Sigmoid colon (tissue), 7 donors: ENCODE measurements around the gene ADIPOR1. TPM values are rescaled to one million over a fixed set of nuclear protein-coding genes. Genes with fewer than 3 reads are reported as not detected.

Experiments
- DNase-seq: peaks from one replicate; pipeline ENCODE4 v3.0.0-alpha.2; 2019
- H3K27ac ChIP-seq, 4 donors: fragments of 200-600 bp; sonication (generic); one replicate each; pipeline ENCODE4 v1.5.1; 2016 to 2019; ENCODE audit warnings: mild to moderate bottlenecking in 1 of 4
- H3K27me3 ChIP-seq, 3 donors: fragments of 200-600 bp; sonication (generic); one replicate each; pipeline ENCODE4 v1.5.1; 2019; ENCODE audit warnings: mild to moderate bottlenecking in 1 of 3
- H3K36me3 ChIP-seq, 4 donors: fragments of 200-600 bp; sonication (generic); one replicate each; pipeline ENCODE4 v1.5.1; 2016 to 2019
- H3K4me1 ChIP-seq, 4 donors: fragments of 200-600 bp; sonication (generic); one replicate each; pipeline ENCODE4 v1.5.1; 2017 to 2019
- H3K4me3 ChIP-seq, 4 donors: fragments of 200-600 bp; sonication (generic); one replicate each; pipeline ENCODE4 v1.5.1; 2017 to 2019; ENCODE audit warnings: mild to moderate bottlenecking in 2 of 4, moderate library complexity in 1 of 4
- H3K9me3 ChIP-seq, 4 donors: fragments of 200-600 bp in 3 of 4; sonication (generic) in 3 of 4; one replicate each; pipeline versions ENCODE4 v1.5.1 to v1.6.1; 2013 to 2019
- EP300 ChIP-seq, 4 donors: sonication (generic); formaldehyde crosslinking; IDR thresholded peaks; one replicate each; pipeline ENCODE4 v1.6.1; 2017; ENCODE audit warnings: antibody characterized with exemption in 4 of 4
- POLR2A ChIP-seq, 2 donors: fragments of 450-650 bp; IDR thresholded peaks; one replicate each; pipeline ENCODE4 v1.6.1; 2016; ENCODE audit warnings: antibody characterized with exemption in 2 of 2, mild to moderate bottlenecking in 2 of 2, moderate library complexity in 2 of 2
- POLR2AphosphoS5 ChIP-seq, 4 donors: sonication (generic); formaldehyde crosslinking; IDR thresholded peaks; one replicate each; pipeline ENCODE4 v1.6.1; 2017; ENCODE audit warnings: antibody characterized with exemption in 4 of 4
- WGBS, 2 donors: extraction: QIAGEN DNeasy Blood & Tissue Kit; methylation state at CpG; one replicate each; pipeline ENCODE4 v1.1.7; 2013; 5-methylcytosine and 5-hydroxymethylcytosine counted together
- intact Hi-C: fragments of 100-400 bp; cut with DNase I; formaldehyde crosslinking; loops from one replicate; pipeline ENCODE4 v1.15.1; 2023
- polyA plus RNA-seq, 3 donors: library from polyadenylated mRNA; stranded (reverse); fragments of 200-250 nt; gene quantifications; one replicate each; pipeline ENCODE4 v1.2.3, GENCODE V29; 2013
- total RNA-seq, 4 donors: library from RNA; depleted of rRNA; stranded (reverse); fragments of >200 nt; gene quantifications; one replicate each; pipeline ENCODE4 v1.1.0, GENCODE V29; 2016
- TF ChIP-seq, protein P1 (sequence below), 4 experiments: fragments of 450-650 bp in 3 of 4; fragments of 200-600 bp in 1 of 4; IDR thresholded peaks; one replicate each; pipeline ENCODE4 v1.5.1; 2016 to 2019; ENCODE audit warnings: antibody characterized with exemption in 4 of 4, mild to moderate bottlenecking in 3 of 4, moderate library complexity in 2 of 4
- donor health status: healthy with polysubstance abuse.
- donor health status: Bipolar disorder and iron deficiency.
- donor health status: healthy.

ADIPOR1 gene
- total and polyA plus RNA-seq, 7 donors = 54.4 to 82.9 (median 69.2) TPM

DNA sequence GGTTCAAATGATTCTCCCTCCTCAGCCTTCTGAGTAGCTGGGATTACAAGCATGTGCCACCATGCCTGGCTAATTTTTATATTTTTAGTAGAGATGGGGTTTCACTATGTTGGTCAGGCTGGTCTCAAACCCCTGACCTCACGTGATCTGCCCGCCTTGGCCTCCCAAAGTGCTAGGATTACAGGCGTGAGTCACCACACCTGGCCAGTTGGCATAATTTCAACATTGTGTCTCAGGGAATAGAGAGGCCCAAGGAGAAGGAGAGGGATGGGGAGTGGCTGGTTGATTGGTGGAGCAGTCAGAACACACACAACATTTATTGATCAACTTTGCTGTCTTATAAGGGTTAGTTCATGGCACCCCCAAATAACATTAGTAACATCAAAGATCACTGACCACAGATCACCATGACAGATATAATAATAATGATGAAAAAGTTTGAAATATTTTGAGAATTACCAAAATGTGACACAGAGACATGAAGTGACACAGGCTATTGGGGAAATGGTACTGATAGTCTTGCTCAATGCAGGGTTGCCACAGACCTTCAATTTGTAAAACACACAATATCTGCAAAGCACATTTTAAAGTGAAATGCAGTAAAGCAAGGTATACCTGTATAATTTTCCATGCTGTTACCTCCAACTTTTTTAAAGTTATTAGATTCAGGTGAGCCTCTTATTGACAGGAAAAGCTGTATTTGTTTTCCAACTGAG is 24.8 kb upstream of the ADIPOR1 start:
- WGBS, 2 donors = 31 to 73% methylated on average over 3 of the region's 3 CpGs
- no peaks in the 10 kb centered on the region for H3K4me1 ChIP-seq
- TF ChIP-seq POLR2AphosphoS5 (IDR thresholded peaks at IDR 0.05) (no peak), EP300 (IDR thresholded peaks at IDR 0.05) (no peak), POLR2A (IDR thresholded peaks at IDR 0.05) (no peak)
- TF ChIP-seq, protein P1, sequence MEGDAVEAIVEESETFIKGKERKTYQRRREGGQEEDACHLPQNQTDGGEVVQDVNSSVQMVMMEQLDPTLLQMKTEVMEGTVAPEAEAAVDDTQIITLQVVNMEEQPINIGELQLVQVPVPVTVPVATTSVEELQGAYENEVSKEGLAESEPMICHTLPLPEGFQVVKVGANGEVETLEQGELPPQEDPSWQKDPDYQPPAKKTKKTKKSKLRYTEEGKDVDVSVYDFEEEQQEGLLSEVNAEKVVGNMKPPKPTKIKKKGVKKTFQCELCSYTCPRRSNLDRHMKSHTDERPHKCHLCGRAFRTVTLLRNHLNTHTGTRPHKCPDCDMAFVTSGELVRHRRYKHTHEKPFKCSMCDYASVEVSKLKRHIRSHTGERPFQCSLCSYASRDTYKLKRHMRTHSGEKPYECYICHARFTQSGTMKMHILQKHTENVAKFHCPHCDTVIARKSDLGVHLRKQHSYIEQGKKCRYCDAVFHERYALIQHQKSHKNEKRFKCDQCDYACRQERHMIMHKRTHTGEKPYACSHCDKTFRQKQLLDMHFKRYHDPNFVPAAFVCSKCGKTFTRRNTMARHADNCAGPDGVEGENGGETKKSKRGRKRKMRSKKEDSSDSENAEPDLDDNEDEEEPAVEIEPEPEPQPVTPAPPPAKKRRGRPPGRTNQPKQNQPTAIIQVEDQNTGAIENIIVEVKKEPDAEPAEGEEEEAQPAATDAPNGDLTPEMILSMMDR (IDR thresholded peaks at IDR 0.05) = no peak
- H3K27ac ChIP-seq = no peak overlapping the region
- DNase-seq = no peak
- intact Hi-C loops = no loop called here
- H3K9me3 ChIP-seq = no peaks in the 10 kb centered on the region
- peaks cover 0 to 8% (median 0%) of the 10 kb centered on the region in 3 donors for H3K27me3 ChIP-seq
- H3K4me3 ChIP-seq = no peak overlapping the region
- H3K36me3 ChIP-seq = no peaks in the 10 kb centered on the region

DNA sequence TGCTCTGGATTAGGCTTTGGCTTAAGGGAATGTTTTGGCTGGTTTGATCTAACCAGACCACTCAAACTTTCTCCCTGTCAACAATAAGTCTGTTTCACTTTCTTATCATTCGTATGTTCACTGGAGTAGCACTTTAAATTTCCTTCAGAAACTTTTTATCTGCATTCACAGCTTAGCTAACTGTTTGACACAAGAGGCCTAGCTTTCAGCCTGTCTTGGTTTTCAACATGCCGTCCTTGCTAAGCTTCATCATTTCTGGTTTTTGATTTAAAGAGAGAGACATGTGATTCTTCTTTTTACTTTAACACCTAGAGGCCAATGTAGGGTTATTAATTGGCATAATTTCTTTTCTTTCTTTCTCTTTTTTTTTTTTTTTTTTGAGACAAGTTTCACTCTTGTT is 23.8 kb upstream of the ADIPOR1 start:
- H3K27ac ChIP-seq = no peak overlapping the region
- DNase-seq = no peak
- no peak for TF ChIP-seq EP300 (IDR thresholded peaks at IDR 0.05)
- TF ChIP-seq, protein P1 (IDR thresholded peaks at IDR 0.05) = no peak
- no peak for TF ChIP-seq POLR2AphosphoS5 (IDR thresholded peaks at IDR 0.05)
- TF ChIP-seq POLR2A (IDR thresholded peaks at IDR 0.05) = no peak
- H3K27me3 ChIP-seq = peaks cover 0 to 8% (median 0%) of the 10 kb centered on the region in 3 donors
- no peaks in the 10 kb centered on the region for H3K4me1 ChIP-seq
- H3K36me3 ChIP-seq = no peaks in the 10 kb centered on the region
- 78 to 79% methylated on average over 2 of the region's 2 CpGs for WGBS, 2 donors
- H3K9me3 ChIP-seq = no peaks in the 10 kb centered on the region
- intact Hi-C loops = no loop called here
- H3K4me3 ChIP-seq = no peak overlapping the region

DNA sequence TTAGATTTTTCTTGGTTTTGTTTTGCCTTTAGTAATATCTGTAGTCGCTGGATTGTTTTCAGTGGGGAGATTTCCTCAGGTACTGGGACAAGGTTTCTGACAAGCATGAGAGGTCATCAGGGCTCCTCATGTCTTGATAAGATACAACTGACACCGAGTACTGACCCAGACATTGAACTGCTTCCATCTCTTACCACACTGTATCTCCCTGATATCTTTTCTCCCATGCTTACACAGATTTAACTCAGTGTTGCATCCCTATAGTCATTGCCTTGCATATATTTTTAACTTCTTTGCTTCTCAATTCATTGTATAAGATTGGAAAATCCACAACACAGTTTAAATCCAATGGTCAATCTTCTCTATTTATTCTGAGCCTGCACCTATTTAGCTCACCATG is 21.3 kb upstream of the ADIPOR1 start:
- Histone ChIP-seq H3K4me3 (no peak overlapping the region), H3K27me3 (peaks cover 0 to 8% (median 0%) of the 10 kb centered on the region in 3 donors), H3K36me3 (no peaks in the 10 kb centered on the region), H3K27ac (no peak overlapping the region), H3K4me1 (no peaks in the 10 kb centered on the region), H3K9me3 (no peaks in the 10 kb centered on the region)
- intact Hi-C loops = no loop called here
- TF ChIP-seq, protein P1 (IDR thresholded peaks at IDR 0.05) = no peak
- no peak for TF ChIP-seq POLR2A (IDR thresholded peaks at IDR 0.05)
- no peak for TF ChIP-seq EP300 (IDR thresholded peaks at IDR 0.05)
- no peak for TF ChIP-seq POLR2AphosphoS5 (IDR thresholded peaks at IDR 0.05)
- WGBS, 2 donors = 85 to 91% methylated on average over 2 of the region's 2 CpGs
- DNase-seq = no peak

DNA sequence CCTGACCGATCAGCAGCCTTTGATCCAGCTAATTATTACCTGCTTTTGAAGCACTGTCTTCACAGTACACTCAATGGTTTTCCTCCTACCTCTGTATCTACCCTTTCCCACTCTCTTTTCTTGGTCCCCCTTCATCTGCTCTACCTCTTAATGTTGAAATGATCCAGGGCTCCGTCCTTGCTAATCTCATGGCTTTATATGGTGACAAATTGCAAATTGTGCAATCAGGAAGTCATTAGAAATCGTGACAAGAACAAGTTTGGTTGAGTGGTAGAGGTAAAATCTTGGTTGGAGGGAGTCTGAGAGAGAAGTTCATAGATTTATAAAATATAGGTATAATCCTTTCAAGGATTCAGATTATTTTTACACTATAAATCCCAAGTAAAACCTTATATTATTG is 18.5 kb upstream of the ADIPOR1 start:
- H3K27me3 ChIP-seq = peaks cover 0 to 8% (median 0%) of the 10 kb centered on the region in 3 donors
- no peak for DNase-seq
- TF ChIP-seq, protein P1 (IDR thresholded peaks at IDR 0.05) = no peak
- TF ChIP-seq POLR2A (IDR thresholded peaks at IDR 0.05) (no peak), POLR2AphosphoS5 (IDR thresholded peaks at IDR 0.05) (no peak), EP300 (IDR thresholded peaks at IDR 0.05) (no peak)
- intact Hi-C loops = no loop called here
- H3K4me3 ChIP-seq = no peak overlapping the region
- 23 to 42% methylated on average over 3 of the region's 3 CpGs for WGBS, 2 donors
- H3K4me1 ChIP-seq = no peaks in the 10 kb centered on the region
- H3K36me3 ChIP-seq = no peaks in the 10 kb centered on the region
- H3K9me3 ChIP-seq = no peaks in the 10 kb centered on the region
- no peak overlapping the region for H3K27ac ChIP-seq

DNA sequence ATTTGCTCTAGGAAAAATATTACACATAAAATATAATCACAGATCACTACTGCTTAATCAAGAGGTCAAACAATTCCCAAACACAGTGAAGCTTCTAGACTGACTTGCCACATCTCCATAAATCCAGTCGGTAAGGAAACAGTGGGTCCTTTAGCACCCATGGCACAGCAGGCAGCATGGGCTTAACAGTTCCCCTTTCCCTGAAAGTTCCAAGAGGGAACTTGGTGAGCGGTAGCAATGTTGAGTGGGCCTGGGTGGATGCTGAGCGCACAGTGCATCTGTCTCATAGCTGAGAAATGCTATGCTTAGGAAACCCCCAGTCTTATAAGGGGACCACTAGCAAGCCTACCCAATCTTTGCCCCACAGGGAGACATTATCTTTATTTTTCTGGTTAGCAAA is 16.7 kb upstream of the ADIPOR1 start:
- intact Hi-C loops = no loop called here
- H3K4me1 ChIP-seq = no peaks in the 10 kb centered on the region
- H3K9me3 ChIP-seq = no peaks in the 10 kb centered on the region
- H3K4me3 ChIP-seq = no peak overlapping the region
- TF ChIP-seq POLR2A (IDR thresholded peaks at IDR 0.05) = no peak
- TF ChIP-seq, protein P1 (IDR thresholded peaks at IDR 0.05) = no peak
- TF ChIP-seq EP300 (IDR thresholded peaks at IDR 0.05) = no peak
- TF ChIP-seq POLR2AphosphoS5 (IDR thresholded peaks at IDR 0.05) = no peak
- H3K27ac ChIP-seq = no peak overlapping the region
- DNase-seq = no peak
- H3K36me3 ChIP-seq = no peaks in the 10 kb centered on the region
- WGBS, 2 donors = 89 to 90% methylated on average over 3 of the region's 3 CpGs
- H3K27me3 ChIP-seq = peaks cover 0 to 8% (median 0%) of the 10 kb centered on the region in 3 donors
